ENCODE measurements around the gene MRPS18B.

GRCh38 chr6:30573113-30573512, 44.5 kb upstream of the MRPS18B start:
- no peak for TF ChIP-seq TCF7L2 (IDR thresholded peaks at IDR 0.05; ENCODE audit: low read depth, low read length)
- TF ChIP-seq CTCF (IDR thresholded peaks at IDR 0.05), result no peak
